GM12878 (cell line): ENCODE results near the gene PHC3. TPM values are rescaled to one million over a fixed set of nuclear protein-coding genes. Genes with fewer than 3 reads are reported as not detected.
A peak's percentile ranks its signal among the peaks of the same experiment; 100 is the strongest.

Experiments used
- ATAC-seq: fragments of 200-7000 bp; cut with Tn5 transposase; 3 replicates; pipeline ENCODE4 v1.9.1; 2020; ENCODE audit warnings: mild to moderate bottlenecking, moderate library complexity
- BruUV-seq: library from RNA; stranded (reverse); fragments of 400-500 nt; replicated peaks from 2 replicates; lab custom pipeline; 2021; lab: Mats Ljungman, UMichigan
- CTCF ChIA-PET: fragments of 300-600 bp; sonication (Branson Sonifier 250); formaldehyde crosslinking; extraction: SDS; loops from one replicate; lab custom pipeline; 2021; ENCODE audit warnings: inconsistent platforms; lab: Yijun Ruan, JAX
- POLR2A ChIA-PET: fragments of 350-600 bp; formaldehyde crosslinking; extraction: SDS; loops from one replicate; lab custom pipeline; 2021; ENCODE audit warnings: inconsistent platforms; lab: Charles Lee
- RAD21 ChIA-PET: fragments of 300-600 bp; sonication (Branson Sonifier 250); formaldehyde crosslinking; loops from one replicate; lab custom pipeline; 2023; ENCODE audit warnings: antibody characterized with exemption; ENCODE audit not compliant: unreplicated experiment; lab: Charles Lee
- SMC1A ChIA-PET: fragments of 300-600 bp; sonication (Branson Sonifier 250); formaldehyde crosslinking; loops from one replicate; lab custom pipeline; 2023; ENCODE audit not compliant: unreplicated experiment, uncharacterized antibody; lab: Charles Lee
- DNase-seq: peaks from one replicate; pipeline ENCODE4 v3.0.0-alpha.2; 2011; ENCODE audit warnings: low read depth, low spot score
- FAIRE-seq: peaks from 3 replicates; lab custom pipeline; 2011; peaks lifted over from hg19 to GRCh38; lab: Jason Lieb, UNC
- H2AFZ ChIP-seq: 2 replicates; pipeline ENCODE4 v1.6.0; 2011; ENCODE audit warnings: low read depth, low read length, control low read depth; ENCODE audit not compliant: control insufficient read depth
- H3K27ac ChIP-seq: 2 replicates; pipeline ENCODE4 v1.5.1; 2011; ENCODE audit warnings: control low read depth; ENCODE audit not compliant: control insufficient read depth, insufficient read depth
- H3K27me3 ChIP-seq, 2 experiments: replicated peaks in 1 of 2; 2 replicates each; pipeline versions ENCODE4 v1.6.0 to v1.6.1; 2011; ENCODE audit warnings: low read length in 1 of 2; ENCODE audit not compliant: control insufficient read depth in 2 of 2, insufficient read depth in 2 of 2
- H3K36me3 ChIP-seq, 2 experiments: 2 replicates each; pipeline ENCODE4 v1.5.1; 2011; ENCODE audit warnings: low read length in 1 of 2; ENCODE audit not compliant: control insufficient read depth in 2 of 2, insufficient read depth in 2 of 2
- H3K4me1 ChIP-seq: 2 replicates; pipeline ENCODE4 v1.6.1; 2011; ENCODE audit warnings: mild to moderate bottlenecking, low read length, moderate library complexity, mixed read lengths; ENCODE audit not compliant: control insufficient read depth, insufficient read depth
- H3K4me2 ChIP-seq: 2 replicates; pipeline ENCODE4 v1.6.0; 2011; ENCODE audit warnings: control low read depth; ENCODE audit not compliant: control insufficient read depth, insufficient read depth
- H3K4me3 ChIP-seq: fragments of 200-600 bp; sonication (generic); 2 replicates; pipeline ENCODE4 v1.5.1; 2016
- H3K79me2 ChIP-seq: 2 replicates; pipeline ENCODE4 v1.6.0; 2011; ENCODE audit warnings: low read length; ENCODE audit not compliant: control insufficient read depth, insufficient read depth
- H3K9ac ChIP-seq: 2 replicates; pipeline ENCODE4 v1.8.0; 2011; ENCODE audit warnings: low read length, control low read depth, mixed read lengths; ENCODE audit not compliant: control insufficient read depth, insufficient read depth
- H3K9me3 ChIP-seq: replicated peaks from 3 replicates; pipeline ENCODE4 v1.5.1; 2011; ENCODE audit warnings: mild to moderate bottlenecking, low read length; ENCODE audit not compliant: control insufficient read depth, insufficient read depth
- H4K20me1 ChIP-seq: 2 replicates; pipeline ENCODE4 v1.6.0; 2011; ENCODE audit not compliant: control insufficient read depth, insufficient read depth
- EED ChIP-seq: sonication (generic); IDR thresholded peaks from 2 replicates; pipeline ENCODE4 v1.6.1; 2016; ENCODE audit warnings: antibody characterized with exemption, low read depth
- NBN ChIP-seq: fragments of 450-650 bp; IDR thresholded peaks from 2 replicates; pipeline ENCODE4 v1.6.1; 2016
- NFXL1 ChIP-seq: fragments of 450-650 bp; IDR thresholded peaks from 2 replicates; pipeline ENCODE4 v1.6.1; 2017; ENCODE audit warnings: antibody characterized with exemption, mild to moderate bottlenecking, borderline replicate concordance
- RAD21 ChIP-seq: IDR thresholded peaks from 2 replicates; pipeline ENCODE4 v1.6.1; 2011; ENCODE audit warnings: mild to moderate bottlenecking, low read depth, low read length, moderate library complexity; ENCODE audit not compliant: insufficient read depth
- RFX5 ChIP-seq: IDR thresholded peaks from 2 replicates; pipeline ENCODE4 v1.6.1; 2011; ENCODE audit warnings: low read depth, low read length, improper control_type of control experiment
- RUNX3 ChIP-seq: IDR thresholded peaks from 2 replicates; pipeline ENCODE4 v1.6.1; 2012; ENCODE audit warnings: low read length, inconsistent platforms
- WGBS: methylation state at CpG from one replicate; pipeline ENCODE4 v1.1.6; 2016; ENCODE audit warnings: low lambda C conversion rate; ENCODE audit not compliant: insufficient replicate concordance, insufficient coverage; ENCODE audit errors: missing lambda C conversion rate; 5-methylcytosine and 5-hydroxymethylcytosine counted together
- in situ Hi-C: fragments of 300-500 bp; cut with MboI; formaldehyde crosslinking; loops from 9 replicates; pipeline ENCODE4 v1.14.3; 2018; ENCODE audit warnings: mixed read lengths
- intact Hi-C: fragments of 100-400 bp; cut with micrococcal nuclease; formaldehyde crosslinking; loops from one replicate; pipeline ENCODE4 v1.14.2; 2022; ENCODE audit not compliant: unreplicated experiment
- polyA plus RNA-seq, 11 experiments: library from polyadenylated mRNA; depleted of rRNA in 4 of 11; unstranded in 6 of 11; stranded (reverse) in 5 of 11; fragments of >200 nt; fragmentation: Nextera tagmentation in 4 of 11; fragmentation: Illumina TruSeq in 1 of 11; extraction: Ambion mirVana in 4 of 11; extraction: Trizol in 1 of 11; gene quantifications; 1 replicate in 1 of 11; 2 replicates in 10 of 11; pipeline versions ENCODE4 v1.2.1 to v1.2.3, GENCODE V29; 2011 to 2016; ENCODE audit warnings: inconsistent platforms in 2 of 11, missing spikeins in 2 of 11, low read depth in 1 of 11
- total RNA-seq, 4 experiments: library from RNA; depleted of rRNA in 3 of 4; stranded (reverse); fragments of >200 nt in 3 of 4; fragmentation: Illumina TruSeq in 1 of 4; extraction: Trizol in 1 of 4; gene quantifications; 2 replicates each; pipeline versions ENCODE4 v1.2.1 to v1.2.3, GENCODE V29; 2013 to 2021
- TF ChIP-seq, protein P1 (sequence below): fragments of 450-650 bp; conservative IDR thresholded peaks from 2 replicates; pipeline ENCODE4 v1.6.1; 2017; ENCODE audit warnings: mild to moderate bottlenecking, moderate library complexity
- TF ChIP-seq, protein P2 (sequence below): fragments of 450-650 bp; IDR thresholded peaks from 2 replicates; pipeline ENCODE4 v1.6.1; 2017; ENCODE audit warnings: mild to moderate bottlenecking, moderate library complexity

PHC3 gene
- total and polyA plus RNA-seq, 10 of the 15 experiments (the other 5 are each of a cell fraction or from before 2014, with no cell fraction given) = 3.3 to 62.3 (median 22.1) TPM

DNA sequence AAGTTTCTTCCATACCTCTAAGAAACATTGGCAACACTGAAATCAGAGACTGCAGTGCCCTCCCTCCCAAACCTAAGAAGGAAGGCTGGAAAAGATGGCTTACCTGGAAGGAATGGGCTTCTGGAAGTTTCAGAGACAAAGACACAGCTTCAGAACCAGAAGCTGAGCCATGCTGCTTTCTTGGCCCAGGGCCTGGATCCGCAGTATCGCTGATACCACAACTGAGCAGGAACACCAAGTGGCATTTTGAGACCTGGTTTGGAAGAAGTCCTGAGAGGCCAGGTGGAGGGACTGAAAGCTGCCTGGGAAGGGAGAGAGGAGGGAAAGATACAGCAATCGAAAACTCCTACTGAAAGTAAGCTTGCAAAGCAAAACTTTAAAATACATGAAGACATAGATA is 124.0 kb downstream of the PHC3 start:
- H2AFZ ChIP-seq = no peak overlapping the region
- H3K36me3 ChIP-seq = peaks cover 0 to 11% of the 10 kb centered on the region in 2 experiments; a peak in 2 of 4 replicates
- ChIA-PET SMC1A (interaction anchor here (0.6 to 4.1 kb wide), 5 partner anchors 13 to 195 kb away, joined by 3 to 30 read pairs (median 5); no protein-coding TSS in a partner anchor), CTCF (interaction anchor here (1.3 kb wide), 1 partner anchor 23 kb away, joined by 3 read pairs; no protein-coding TSS in a partner anchor), RAD21 (interaction anchor here (1.5 kb wide), 1 partner anchor 35 kb away, joined by 3 read pairs; no protein-coding TSS in a partner anchor), POLR2A (interaction anchor here (0.5 to 1.2 kb wide), 2 partner anchors 71 to 124 kb away, joined by 3 read pairs; no protein-coding TSS in a partner anchor)
- in situ Hi-C loops (loop anchor here (10.0 kb wide), 2 partner anchors 193 to 577 kb away; partner anchors contain the start of gene LRRC31), intact Hi-C loops (loop anchor here (5.0 kb wide), 3 partner anchors 210 to 575 kb away; partner anchors contain the start of gene SKIL)
- TF ChIP-seq EED (peak; percentile 50; the same call in 1 of the 2 replicates), NFXL1 (no peak), RUNX3 (0 out of 2 replicates have a peak, but pooled peaks have one; percentile 21)
- H3K27me3 ChIP-seq = no peaks in the 10 kb centered on the region
- H4K20me1 ChIP-seq = no peaks in the 10 kb centered on the region
- peak overlapping the region; percentile 94 for H3K27ac ChIP-seq
- no TSS peak for BruUV-seq
- no peak for ATAC-seq
- peak overlapping the region; percentile 56 for H3K4me3 ChIP-seq
- 27% methylated on average over 3 of the region's 3 CpGs for WGBS
- peak overlapping the region; percentile 61 for H3K9ac ChIP-seq
- peak overlapping the region; percentile 64 for H3K4me2 ChIP-seq
- DNase-seq = no peak
- H3K9me3 ChIP-seq = no peaks in the 10 kb centered on the region; the same call in none of the 3 replicates
- peaks cover 55% of the 10 kb centered on the region for H3K79me2 ChIP-seq
- no peak for FAIRE-seq
- H3K4me1 ChIP-seq = peaks cover 42% of the 10 kb centered on the region

DNA sequence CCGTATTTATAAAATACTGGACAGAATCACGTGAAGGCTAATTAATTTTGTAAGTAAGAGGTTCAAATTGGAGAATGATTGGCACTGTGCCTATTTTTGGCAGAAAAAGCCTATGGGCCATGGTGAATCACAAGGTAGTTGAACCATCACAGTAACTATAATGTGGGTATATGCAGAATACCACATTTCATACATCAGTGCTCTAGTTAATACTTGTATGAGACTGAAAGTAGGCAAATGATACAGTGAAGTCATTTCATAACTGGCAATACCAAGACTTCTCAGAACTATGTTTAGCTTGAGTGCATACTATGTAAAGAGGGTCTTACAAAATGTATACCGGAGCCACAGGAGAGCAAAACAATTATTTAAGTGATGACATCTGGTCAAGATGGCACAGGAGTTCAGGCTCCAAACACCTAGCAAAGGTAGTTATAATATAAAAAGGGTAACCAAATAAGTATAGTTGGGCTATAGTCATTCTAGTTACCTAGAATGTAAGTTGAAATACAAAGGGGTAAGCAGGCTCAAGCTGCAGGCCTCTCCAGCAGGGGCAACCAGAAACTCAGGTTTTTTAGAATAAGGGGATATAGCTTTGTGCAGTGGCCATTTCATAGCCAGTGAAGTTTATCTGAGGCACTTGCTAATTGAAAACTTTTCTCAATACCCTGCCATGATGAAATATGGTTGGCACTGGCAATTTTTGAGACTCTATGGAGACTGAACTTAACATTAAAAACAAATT is 124.7 kb downstream of the PHC3 start:
- Histone ChIP-seq H3K9me3 (peaks cover 3% of the 10 kb centered on the region), H2AFZ (no peak overlapping the region), H3K79me2 (peaks cover 62% of the 10 kb centered on the region), H3K4me2 (peak overlapping the region; percentile 64), H4K20me1 (no peaks in the 10 kb centered on the region), H3K9ac (peak overlapping the region; percentile 61), H3K27me3 (no peaks in the 10 kb centered on the region), H3K36me3 (peaks cover 0 to 13% of the 10 kb centered on the region in 2 experiments; a peak in 1 of 4 replicates), H3K4me1 (peaks cover 42% of the 10 kb centered on the region), H3K4me3 (peak overlapping the region; percentile 59), H3K27ac (peak overlapping the region; percentile 94)
- no TSS peak for BruUV-seq
- RAD21 ChIA-PET = interaction anchor here (0.6 to 1.5 kb wide), 3 partner anchors 36 to 190 kb away, joined by 3 to 6 read pairs (median 3); no protein-coding TSS in a partner anchor
- CTCF ChIA-PET = interaction anchor here (1.3 kb wide), 2 partner anchors 22 to 193 kb away, joined by 3 read pairs; no protein-coding TSS in a partner anchor
- in situ Hi-C loops (loop anchor here (10.0 kb wide), 2 partner anchors 192 to 578 kb away; partner anchors contain the start of gene LRRC31), intact Hi-C loops (loop anchor here (5.0 kb wide), 3 partner anchors 210 to 575 kb away; partner anchors contain the start of gene SKIL)
- DNase-seq = peak; percentile 84
- WGBS = 1% methylated on average over 3 of the region's 3 CpGs
- ATAC-seq = peak; percentile 92
- SMC1A ChIA-PET = interaction anchor here (1.1 to 4.1 kb wide), 5 partner anchors 13 to 195 kb away, joined by 3 to 30 read pairs (median 4); no protein-coding TSS in a partner anchor
- peak; percentile 41 for FAIRE-seq
- POLR2A ChIA-PET = interaction anchor here (0.7 kb wide), 1 partner anchor 44 kb away, joined by 3 read pairs; no protein-coding TSS in a partner anchor
- TF ChIP-seq RFX5 (no peak), NBN (no peak), RAD21 (no peak)
- TF ChIP-seq, protein P1, sequence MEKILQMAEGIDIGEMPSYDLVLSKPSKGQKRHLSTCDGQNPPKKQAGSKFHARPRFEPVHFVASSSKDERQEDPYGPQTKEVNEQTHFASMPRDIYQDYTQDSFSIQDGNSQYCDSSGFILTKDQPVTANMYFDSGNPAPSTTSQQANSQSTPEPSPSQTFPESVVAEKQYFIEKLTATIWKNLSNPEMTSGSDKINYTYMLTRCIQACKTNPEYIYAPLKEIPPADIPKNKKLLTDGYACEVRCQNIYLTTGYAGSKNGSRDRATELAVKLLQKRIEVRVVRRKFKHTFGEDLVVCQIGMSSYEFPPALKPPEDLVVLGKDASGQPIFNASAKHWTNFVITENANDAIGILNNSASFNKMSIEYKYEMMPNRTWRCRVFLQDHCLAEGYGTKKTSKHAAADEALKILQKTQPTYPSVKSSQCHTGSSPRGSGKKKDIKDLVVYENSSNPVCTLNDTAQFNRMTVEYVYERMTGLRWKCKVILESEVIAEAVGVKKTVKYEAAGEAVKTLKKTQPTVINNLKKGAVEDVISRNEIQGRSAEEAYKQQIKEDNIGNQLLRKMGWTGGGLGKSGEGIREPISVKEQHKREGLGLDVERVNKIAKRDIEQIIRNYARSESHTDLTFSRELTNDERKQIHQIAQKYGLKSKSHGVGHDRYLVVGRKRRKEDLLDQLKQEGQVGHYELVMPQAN = no peak
- TF ChIP-seq, protein P2, sequence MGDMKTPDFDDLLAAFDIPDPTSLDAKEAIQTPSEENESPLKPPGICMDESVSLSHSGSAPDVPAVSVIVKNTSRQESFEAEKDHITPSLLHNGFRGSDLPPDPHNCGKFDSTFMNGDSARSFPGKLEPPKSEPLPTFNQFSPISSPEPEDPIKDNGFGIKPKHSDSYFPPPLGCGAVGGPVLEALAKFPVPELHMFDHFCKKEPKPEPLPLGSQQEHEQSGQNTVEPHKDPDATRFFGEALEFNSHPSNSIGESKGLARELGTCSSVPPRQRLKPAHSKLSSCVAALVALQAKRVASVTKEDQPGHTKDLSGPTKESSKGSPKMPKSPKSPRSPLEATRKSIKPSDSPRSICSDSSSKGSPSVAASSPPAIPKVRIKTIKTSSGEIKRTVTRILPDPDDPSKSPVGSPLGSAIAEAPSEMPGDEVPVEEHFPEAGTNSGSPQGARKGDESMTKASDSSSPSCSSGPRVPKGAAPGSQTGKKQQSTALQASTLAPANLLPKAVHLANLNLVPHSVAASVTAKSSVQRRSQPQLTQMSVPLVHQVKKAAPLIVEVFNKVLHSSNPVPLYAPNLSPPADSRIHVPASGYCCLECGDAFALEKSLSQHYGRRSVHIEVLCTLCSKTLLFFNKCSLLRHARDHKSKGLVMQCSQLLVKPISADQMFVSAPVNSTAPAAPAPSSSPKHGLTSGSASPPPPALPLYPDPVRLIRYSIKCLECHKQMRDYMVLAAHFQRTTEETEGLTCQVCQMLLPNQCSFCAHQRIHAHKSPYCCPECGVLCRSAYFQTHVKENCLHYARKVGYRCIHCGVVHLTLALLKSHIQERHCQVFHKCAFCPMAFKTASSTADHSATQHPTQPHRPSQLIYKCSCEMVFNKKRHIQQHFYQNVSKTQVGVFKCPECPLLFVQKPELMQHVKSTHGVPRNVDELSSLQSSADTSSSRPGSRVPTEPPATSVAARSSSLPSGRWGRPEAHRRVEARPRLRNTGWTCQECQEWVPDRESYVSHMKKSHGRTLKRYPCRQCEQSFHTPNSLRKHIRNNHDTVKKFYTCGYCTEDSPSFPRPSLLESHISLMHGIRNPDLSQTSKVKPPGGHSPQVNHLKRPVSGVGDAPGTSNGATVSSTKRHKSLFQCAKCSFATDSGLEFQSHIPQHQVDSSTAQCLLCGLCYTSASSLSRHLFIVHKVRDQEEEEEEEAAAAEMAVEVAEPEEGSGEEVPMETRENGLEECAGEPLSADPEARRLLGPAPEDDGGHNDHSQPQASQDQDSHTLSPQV = no peak
